WTC11 (cell line): ENCODE results near the gene PSTK. TPM values are rescaled to one million over a fixed set of nuclear protein-coding genes. Genes with fewer than 3 reads are reported as not detected.

Source experiments
- ATAC-seq: fragments of 200-7000 bp; cut with Tn5 transposase; 2 replicates; pipeline ENCODE4 v1.10.0; 2021; ENCODE audit warnings: mild to moderate bottlenecking, moderate library complexity
- CTCF ChIA-PET: fragments of 300-600 bp; sonication (Branson Sonifier 250); formaldehyde crosslinking; loops from one replicate; lab custom pipeline; 2021; ENCODE audit warnings: antibody characterized with exemption; lab: Charles Lee
- POLR2A ChIA-PET: fragments of 350-600 bp; sonication (Branson Sonifier 250); formaldehyde crosslinking; loops from one replicate; lab custom pipeline; 2021; ENCODE audit warnings: antibody characterized with exemption; lab: Charles Lee
- DNase-seq: peaks from one replicate; pipeline ENCODE4 v3.0.0; 2021; ENCODE audit warnings: low spot score
- H3K27ac Mint-ChIP-seq: 2 replicates; pipeline ENCODE4 v1.8.0; 2021; ENCODE audit warnings: mixed read lengths
- H3K27me3 Mint-ChIP-seq: 2 replicates; pipeline ENCODE4 v1.8.0; 2021; ENCODE audit warnings: low read depth, mild to moderate bottlenecking, moderate library complexity, mixed read lengths
- H3K36me3 Mint-ChIP-seq: 2 replicates; pipeline ENCODE4 v1.8.0; 2021; ENCODE audit warnings: mixed read lengths
- H3K4me1 Mint-ChIP-seq: 2 replicates; pipeline ENCODE4 v1.8.0; 2022; ENCODE audit warnings: mixed read lengths
- H3K4me3 Mint-ChIP-seq: 2 replicates; pipeline ENCODE4 v1.8.0; 2021; ENCODE audit warnings: mild to moderate bottlenecking, moderate library complexity, mixed read lengths
- H3K9me3 Mint-ChIP-seq: 2 replicates; pipeline ENCODE4 v1.8.0; 2021; ENCODE audit warnings: mixed read lengths
- ATF1 ChIP-seq: sonication (generic); formaldehyde crosslinking; IDR thresholded peaks from 2 replicates; pipeline ENCODE4 v1.8.1; 2023; ENCODE audit warnings: mild to moderate bottlenecking, moderate library complexity, missing genetic modification reagents
- ETV6 ChIP-seq: sonication (generic); formaldehyde crosslinking; IDR thresholded peaks from 2 replicates; pipeline ENCODE4 v1.8.1; 2022; ENCODE audit warnings: mild to moderate bottlenecking, missing genetic modification reagents
- FOXK1 ChIP-seq: sonication (generic); formaldehyde crosslinking; IDR thresholded peaks from 2 replicates; pipeline ENCODE4 v1.8.0; 2022; ENCODE audit warnings: mild to moderate bottlenecking, moderate library complexity, missing genetic modification reagents
- IRF2 ChIP-seq: sonication (generic); formaldehyde crosslinking; IDR thresholded peaks from 2 replicates; pipeline ENCODE4 v1.8.0; 2022; ENCODE audit warnings: low read depth, missing genetic modification reagents, borderline replicate concordance
- JUN ChIP-seq: sonication (generic); formaldehyde crosslinking; IDR thresholded peaks from 2 replicates; pipeline ENCODE4 v1.8.0; 2023; ENCODE audit warnings: mild to moderate bottlenecking, missing genetic modification reagents
- RELA ChIP-seq: sonication (generic); formaldehyde crosslinking; IDR thresholded peaks from 2 replicates; pipeline ENCODE4 v1.8.1; 2022; ENCODE audit warnings: missing genetic modification reagents, mild to moderate bottlenecking, borderline replicate concordance
- TEAD4 ChIP-seq: sonication (generic); formaldehyde crosslinking; IDR thresholded peaks from 2 replicates; pipeline ENCODE4 v1.8.0; 2022; ENCODE audit warnings: mild to moderate bottlenecking, missing genetic modification reagents
- TP53 ChIP-seq: sonication (generic); formaldehyde crosslinking; IDR thresholded peaks from 2 replicates; pipeline ENCODE4 v1.8.1; 2023; ENCODE audit warnings: mild to moderate bottlenecking, missing genetic modification reagents
- ZBTB21 ChIP-seq: sonication (generic); formaldehyde crosslinking; IDR thresholded peaks from 2 replicates; pipeline ENCODE4 v1.8.1; 2023; ENCODE audit warnings: mild to moderate bottlenecking, missing genetic modification reagents, borderline replicate concordance
- ZNF121 ChIP-seq: sonication (generic); formaldehyde crosslinking; IDR thresholded peaks from 2 replicates; pipeline ENCODE4 v1.8.0; 2023; ENCODE audit warnings: missing genetic modification reagents
- ZNF263 ChIP-seq: sonication (generic); formaldehyde crosslinking; IDR thresholded peaks from 2 replicates; pipeline ENCODE4 v1.8.1; 2022; ENCODE audit warnings: low read depth, mild to moderate bottlenecking, moderate library complexity, missing genetic modification reagents
- ZNF416 ChIP-seq: fragments of 250-450 bp; sonication (Bioruptor Pico); IDR thresholded peaks from 2 replicates; pipeline ENCODE4 v1.9.0; 2021; ENCODE audit warnings: mild to moderate bottlenecking, inconsistent platforms
- total RNA-seq: library from RNA; stranded (reverse); gene quantifications from 3 replicates; pipeline ENCODE4 v1.2.3, GENCODE V29; 2021
- TF ChIP-seq, protein P1 (sequence below): fragments of 250-450 bp; sonication (Bioruptor Pico); IDR thresholded peaks from 2 replicates; pipeline ENCODE4 v1.9.0; 2021; ENCODE audit warnings: mild to moderate bottlenecking
- TF ChIP-seq, protein P2 (sequence below): sonication (generic); formaldehyde crosslinking; IDR thresholded peaks from 2 replicates; pipeline ENCODE4 v1.8.0; 2022; ENCODE audit warnings: mild to moderate bottlenecking, missing genetic modification reagents
- TF ChIP-seq, protein P3 (sequence below): sonication (generic); formaldehyde crosslinking; IDR thresholded peaks from 2 replicates; pipeline ENCODE4 v1.8.1; 2022; ENCODE audit warnings: missing genetic modification reagents, borderline replicate concordance
- TF ChIP-seq, protein P4 (sequence below): sonication (generic); formaldehyde crosslinking; conservative IDR thresholded peaks from 2 replicates; pipeline ENCODE4 v1.8.1; 2023; ENCODE audit warnings: mild to moderate bottlenecking, low read depth, missing genetic modification reagents, moderate library complexity
- TF ChIP-seq, protein P5 (sequence below): fragments of 200-600 bp; IDR thresholded peaks from 2 replicates; pipeline ENCODE4 v1.8.0; 2022; ENCODE audit warnings: antibody characterized with exemption
- TF ChIP-seq, protein P6 (sequence below): fragments of 250-450 bp; sonication (Bioruptor Pico); IDR thresholded peaks from 2 replicates; pipeline ENCODE4 v1.9.0; 2021; ENCODE audit warnings: mild to moderate bottlenecking
- TF ChIP-seq, protein P7 (sequence below): sonication (generic); formaldehyde crosslinking; IDR thresholded peaks from 2 replicates; pipeline ENCODE4 v1.8.0; 2022; ENCODE audit warnings: mild to moderate bottlenecking, missing genetic modification reagents
- TF ChIP-seq, protein P8 (sequence below): sonication (generic); formaldehyde crosslinking; IDR thresholded peaks from 2 replicates; pipeline ENCODE4 v1.8.1; 2023; ENCODE audit warnings: mild to moderate bottlenecking, missing genetic modification reagents, borderline replicate concordance

Gene PSTK
- total RNA-seq, 1 experiment from 2014 or later, result 4.0 TPM

DNA sequence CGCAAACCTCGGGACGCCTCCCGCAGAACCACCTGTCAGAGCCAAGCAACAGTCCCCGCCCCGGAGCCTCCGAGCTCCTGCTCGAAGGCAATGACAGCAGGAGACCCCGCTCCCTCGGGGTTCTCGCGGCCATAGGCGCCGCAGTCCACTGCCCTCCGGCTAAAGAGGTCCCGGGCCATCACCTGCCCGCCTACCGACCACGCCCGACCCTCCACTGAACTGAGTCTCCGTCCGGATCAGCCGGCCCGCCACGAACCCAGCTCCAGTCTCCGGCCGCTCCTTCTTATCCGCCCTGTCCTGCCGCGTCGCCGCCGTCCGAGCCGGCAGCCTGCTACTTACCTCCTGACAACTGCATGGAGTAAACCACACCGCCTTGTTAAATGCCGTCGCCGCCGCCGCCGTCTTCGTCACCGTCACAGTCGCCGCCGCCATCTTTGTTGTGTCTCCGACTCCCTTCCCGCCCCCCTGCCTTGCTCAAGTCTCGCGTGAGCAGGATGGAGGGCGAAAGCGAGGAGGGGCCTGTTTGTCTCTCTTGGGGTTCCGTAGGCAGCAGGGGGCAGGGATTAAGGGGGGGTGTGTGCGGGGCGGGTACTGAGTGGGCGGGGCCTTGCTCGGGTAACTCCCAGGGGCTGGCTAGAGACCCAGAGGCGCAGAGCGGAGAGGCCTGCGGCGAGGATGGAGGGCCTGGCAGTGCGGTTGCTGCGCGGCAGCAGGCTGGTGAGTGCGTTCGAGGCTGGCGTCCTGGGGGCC is 28.3 kb downstream of the PSTK start, which contains the start of the genes ACADSB and IKZF5:
Gene ACADSB (plus strand): TSS at position 652 of the 750 bp plus-strand sequence. CDS start 24 bp downstream, at position 676.
Gene IKZF5 (minus strand): TSS at position 441 of the 750 bp plus-strand sequence. CDS start 10,170 bp downstream, outside the sequence.
- DNase-seq (peak; percentile 95), ATAC-seq (peak; percentile 89)
- Mint-ChIP-seq H3K4me1 (peaks cover 29% of the 10 kb centered on the region), H3K4me3 (peak within 1 kb of the TSS; percentile 99), H3K27me3 (peaks cover 42% of the 10 kb centered on the region), H3K27ac (peak within 1 kb of the TSS; percentile 99), H3K36me3 (peaks cover 15% of the 10 kb centered on the region), H3K9me3 (peaks cover 3% of the 10 kb centered on the region; the same call in 1 of the 2 replicates)
- ChIA-PET CTCF (interaction anchor here (0.6 to 1.7 kb wide), 6 partner anchors 9 to 1504 kb away, joined by 3 to 4 read pairs (median 4); partner anchors contain the start of gene PSTK), POLR2A (interaction anchor here (1.2 kb wide), 1 partner anchor 9 kb away, joined by 6 read pairs; no protein-coding TSS in a partner anchor)
- TF ChIP-seq JUN (CRISPR knock-in tag) (no peak; the same call in 1 of the 2 replicates), FOXK1 (peak; percentile 98), RELA (CRISPR knock-in tag) (0 out of 2 replicates have a peak, but pooled peaks have one; percentile 48), ZNF263 (CRISPR knock-in tag) (no peak), IRF2 (no peak), ZNF121 (CRISPR knock-in tag) (no peak), ETV6 (CRISPR knock-in tag) (peak; percentile 66; the same call in 1 of the 2 replicates), ZNF416 (no peak), ATF1 (CRISPR knock-in tag) (no peak), TP53 (peak; percentile 69; the same call in 1 of the 2 replicates), TEAD4 (CRISPR knock-in tag) (0 out of 2 replicates have a peak, but pooled peaks have one; percentile 7), ZBTB21 (CRISPR knock-in tag) (no peak)
- TF ChIP-seq, protein P1, sequence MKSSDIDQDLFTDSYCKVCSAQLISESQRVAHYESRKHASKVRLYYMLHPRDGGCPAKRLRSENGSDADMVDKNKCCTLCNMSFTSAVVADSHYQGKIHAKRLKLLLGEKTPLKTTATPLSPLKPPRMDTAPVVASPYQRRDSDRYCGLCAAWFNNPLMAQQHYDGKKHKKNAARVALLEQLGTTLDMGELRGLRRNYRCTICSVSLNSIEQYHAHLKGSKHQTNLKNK (CRISPR knock-in tag), result no peak
- TF ChIP-seq, protein P2, sequence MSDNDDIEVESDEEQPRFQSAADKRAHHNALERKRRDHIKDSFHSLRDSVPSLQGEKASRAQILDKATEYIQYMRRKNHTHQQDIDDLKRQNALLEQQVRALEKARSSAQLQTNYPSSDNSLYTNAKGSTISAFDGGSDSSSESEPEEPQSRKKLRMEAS (CRISPR knock-in tag), result peak; percentile 58; the same call in 1 of the 2 replicates
- TF ChIP-seq, protein P3, sequence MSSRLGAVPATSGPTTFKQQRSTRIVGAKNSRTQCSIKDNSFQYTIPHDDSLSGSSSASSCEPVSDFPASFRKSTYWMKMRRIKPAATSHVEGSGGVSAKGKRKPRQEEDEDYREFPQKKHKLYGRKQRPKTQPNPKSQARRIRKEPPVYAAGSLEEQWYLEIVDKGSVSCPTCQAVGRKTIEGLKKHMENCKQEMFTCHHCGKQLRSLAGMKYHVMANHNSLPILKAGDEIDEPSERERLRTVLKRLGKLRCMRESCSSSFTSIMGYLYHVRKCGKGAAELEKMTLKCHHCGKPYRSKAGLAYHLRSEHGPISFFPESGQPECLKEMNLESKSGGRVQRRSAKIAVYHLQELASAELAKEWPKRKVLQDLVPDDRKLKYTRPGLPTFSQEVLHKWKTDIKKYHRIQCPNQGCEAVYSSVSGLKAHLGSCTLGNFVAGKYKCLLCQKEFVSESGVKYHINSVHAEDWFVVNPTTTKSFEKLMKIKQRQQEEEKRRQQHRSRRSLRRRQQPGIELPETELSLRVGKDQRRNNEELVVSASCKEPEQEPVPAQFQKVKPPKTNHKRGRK (CRISPR knock-in tag), result no peak
- TF ChIP-seq, protein P4, sequence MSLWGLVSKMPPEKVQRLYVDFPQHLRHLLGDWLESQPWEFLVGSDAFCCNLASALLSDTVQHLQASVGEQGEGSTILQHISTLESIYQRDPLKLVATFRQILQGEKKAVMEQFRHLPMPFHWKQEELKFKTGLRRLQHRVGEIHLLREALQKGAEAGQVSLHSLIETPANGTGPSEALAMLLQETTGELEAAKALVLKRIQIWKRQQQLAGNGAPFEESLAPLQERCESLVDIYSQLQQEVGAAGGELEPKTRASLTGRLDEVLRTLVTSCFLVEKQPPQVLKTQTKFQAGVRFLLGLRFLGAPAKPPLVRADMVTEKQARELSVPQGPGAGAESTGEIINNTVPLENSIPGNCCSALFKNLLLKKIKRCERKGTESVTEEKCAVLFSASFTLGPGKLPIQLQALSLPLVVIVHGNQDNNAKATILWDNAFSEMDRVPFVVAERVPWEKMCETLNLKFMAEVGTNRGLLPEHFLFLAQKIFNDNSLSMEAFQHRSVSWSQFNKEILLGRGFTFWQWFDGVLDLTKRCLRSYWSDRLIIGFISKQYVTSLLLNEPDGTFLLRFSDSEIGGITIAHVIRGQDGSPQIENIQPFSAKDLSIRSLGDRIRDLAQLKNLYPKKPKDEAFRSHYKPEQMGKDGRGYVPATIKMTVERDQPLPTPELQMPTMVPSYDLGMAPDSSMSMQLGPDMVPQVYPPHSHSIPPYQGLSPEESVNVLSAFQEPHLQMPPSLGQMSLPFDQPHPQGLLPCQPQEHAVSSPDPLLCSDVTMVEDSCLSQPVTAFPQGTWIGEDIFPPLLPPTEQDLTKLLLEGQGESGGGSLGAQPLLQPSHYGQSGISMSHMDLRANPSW (CRISPR knock-in tag), result no peak
- TF ChIP-seq, protein P5, sequence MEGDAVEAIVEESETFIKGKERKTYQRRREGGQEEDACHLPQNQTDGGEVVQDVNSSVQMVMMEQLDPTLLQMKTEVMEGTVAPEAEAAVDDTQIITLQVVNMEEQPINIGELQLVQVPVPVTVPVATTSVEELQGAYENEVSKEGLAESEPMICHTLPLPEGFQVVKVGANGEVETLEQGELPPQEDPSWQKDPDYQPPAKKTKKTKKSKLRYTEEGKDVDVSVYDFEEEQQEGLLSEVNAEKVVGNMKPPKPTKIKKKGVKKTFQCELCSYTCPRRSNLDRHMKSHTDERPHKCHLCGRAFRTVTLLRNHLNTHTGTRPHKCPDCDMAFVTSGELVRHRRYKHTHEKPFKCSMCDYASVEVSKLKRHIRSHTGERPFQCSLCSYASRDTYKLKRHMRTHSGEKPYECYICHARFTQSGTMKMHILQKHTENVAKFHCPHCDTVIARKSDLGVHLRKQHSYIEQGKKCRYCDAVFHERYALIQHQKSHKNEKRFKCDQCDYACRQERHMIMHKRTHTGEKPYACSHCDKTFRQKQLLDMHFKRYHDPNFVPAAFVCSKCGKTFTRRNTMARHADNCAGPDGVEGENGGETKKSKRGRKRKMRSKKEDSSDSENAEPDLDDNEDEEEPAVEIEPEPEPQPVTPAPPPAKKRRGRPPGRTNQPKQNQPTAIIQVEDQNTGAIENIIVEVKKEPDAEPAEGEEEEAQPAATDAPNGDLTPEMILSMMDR, result no peak
- TF ChIP-seq, protein P6, sequence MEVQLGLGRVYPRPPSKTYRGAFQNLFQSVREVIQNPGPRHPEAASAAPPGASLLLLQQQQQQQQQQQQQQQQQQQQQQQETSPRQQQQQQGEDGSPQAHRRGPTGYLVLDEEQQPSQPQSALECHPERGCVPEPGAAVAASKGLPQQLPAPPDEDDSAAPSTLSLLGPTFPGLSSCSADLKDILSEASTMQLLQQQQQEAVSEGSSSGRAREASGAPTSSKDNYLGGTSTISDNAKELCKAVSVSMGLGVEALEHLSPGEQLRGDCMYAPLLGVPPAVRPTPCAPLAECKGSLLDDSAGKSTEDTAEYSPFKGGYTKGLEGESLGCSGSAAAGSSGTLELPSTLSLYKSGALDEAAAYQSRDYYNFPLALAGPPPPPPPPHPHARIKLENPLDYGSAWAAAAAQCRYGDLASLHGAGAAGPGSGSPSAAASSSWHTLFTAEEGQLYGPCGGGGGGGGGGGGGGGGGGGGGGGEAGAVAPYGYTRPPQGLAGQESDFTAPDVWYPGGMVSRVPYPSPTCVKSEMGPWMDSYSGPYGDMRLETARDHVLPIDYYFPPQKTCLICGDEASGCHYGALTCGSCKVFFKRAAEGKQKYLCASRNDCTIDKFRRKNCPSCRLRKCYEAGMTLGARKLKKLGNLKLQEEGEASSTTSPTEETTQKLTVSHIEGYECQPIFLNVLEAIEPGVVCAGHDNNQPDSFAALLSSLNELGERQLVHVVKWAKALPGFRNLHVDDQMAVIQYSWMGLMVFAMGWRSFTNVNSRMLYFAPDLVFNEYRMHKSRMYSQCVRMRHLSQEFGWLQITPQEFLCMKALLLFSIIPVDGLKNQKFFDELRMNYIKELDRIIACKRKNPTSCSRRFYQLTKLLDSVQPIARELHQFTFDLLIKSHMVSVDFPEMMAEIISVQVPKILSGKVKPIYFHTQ (CRISPR knock-in tag), result no peak
- TF ChIP-seq, protein P7, sequence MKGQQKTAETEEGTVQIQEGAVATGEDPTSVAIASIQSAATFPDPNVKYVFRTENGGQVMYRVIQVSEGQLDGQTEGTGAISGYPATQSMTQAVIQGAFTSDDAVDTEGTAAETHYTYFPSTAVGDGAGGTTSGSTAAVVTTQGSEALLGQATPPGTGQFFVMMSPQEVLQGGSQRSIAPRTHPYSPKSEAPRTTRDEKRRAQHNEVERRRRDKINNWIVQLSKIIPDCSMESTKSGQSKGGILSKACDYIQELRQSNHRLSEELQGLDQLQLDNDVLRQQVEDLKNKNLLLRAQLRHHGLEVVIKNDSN, result peak; percentile 17; the same call in 1 of the 2 replicates
- TF ChIP-seq, protein P8, sequence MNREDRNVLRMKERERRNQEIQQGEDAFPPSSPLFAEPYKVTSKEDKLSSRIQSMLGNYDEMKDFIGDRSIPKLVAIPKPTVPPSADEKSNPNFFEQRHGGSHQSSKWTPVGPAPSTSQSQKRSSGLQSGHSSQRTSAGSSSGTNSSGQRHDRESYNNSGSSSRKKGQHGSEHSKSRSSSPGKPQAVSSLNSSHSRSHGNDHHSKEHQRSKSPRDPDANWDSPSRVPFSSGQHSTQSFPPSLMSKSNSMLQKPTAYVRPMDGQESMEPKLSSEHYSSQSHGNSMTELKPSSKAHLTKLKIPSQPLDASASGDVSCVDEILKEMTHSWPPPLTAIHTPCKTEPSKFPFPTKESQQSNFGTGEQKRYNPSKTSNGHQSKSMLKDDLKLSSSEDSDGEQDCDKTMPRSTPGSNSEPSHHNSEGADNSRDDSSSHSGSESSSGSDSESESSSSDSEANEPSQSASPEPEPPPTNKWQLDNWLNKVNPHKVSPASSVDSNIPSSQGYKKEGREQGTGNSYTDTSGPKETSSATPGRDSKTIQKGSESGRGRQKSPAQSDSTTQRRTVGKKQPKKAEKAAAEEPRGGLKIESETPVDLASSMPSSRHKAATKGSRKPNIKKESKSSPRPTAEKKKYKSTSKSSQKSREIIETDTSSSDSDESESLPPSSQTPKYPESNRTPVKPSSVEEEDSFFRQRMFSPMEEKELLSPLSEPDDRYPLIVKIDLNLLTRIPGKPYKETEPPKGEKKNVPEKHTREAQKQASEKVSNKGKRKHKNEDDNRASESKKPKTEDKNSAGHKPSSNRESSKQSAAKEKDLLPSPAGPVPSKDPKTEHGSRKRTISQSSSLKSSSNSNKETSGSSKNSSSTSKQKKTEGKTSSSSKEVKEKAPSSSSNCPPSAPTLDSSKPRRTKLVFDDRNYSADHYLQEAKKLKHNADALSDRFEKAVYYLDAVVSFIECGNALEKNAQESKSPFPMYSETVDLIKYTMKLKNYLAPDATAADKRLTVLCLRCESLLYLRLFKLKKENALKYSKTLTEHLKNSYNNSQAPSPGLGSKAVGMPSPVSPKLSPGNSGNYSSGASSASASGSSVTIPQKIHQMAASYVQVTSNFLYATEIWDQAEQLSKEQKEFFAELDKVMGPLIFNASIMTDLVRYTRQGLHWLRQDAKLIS (CRISPR knock-in tag), result no peak
